HepG2 (cell line): ENCODE results near the gene TNFSF12. TPM values are rescaled to one million over a fixed set of nuclear protein-coding genes. Genes with fewer than 3 reads are reported as not detected.

Experiments used
- ATF1 ChIP-seq: IDR thresholded peaks from 2 replicates; pipeline ENCODE4 v1.6.1; 2016; ENCODE audit warnings: mild to moderate bottlenecking, control low read depth
- CAMTA2 ChIP-seq: sonication (generic); formaldehyde crosslinking; IDR thresholded peaks from 2 replicates; pipeline ENCODE4 v1.4.0; 2020; ENCODE audit warnings: mild to moderate bottlenecking, missing genetic modification reagents, borderline replicate concordance
- CC2D1A ChIP-seq: sonication (generic); formaldehyde crosslinking; IDR thresholded peaks from 2 replicates; pipeline ENCODE4 v1.8.1; 2023; ENCODE audit warnings: mild to moderate bottlenecking, missing genetic modification reagents
- CEBPG ChIP-seq: IDR thresholded peaks from 2 replicates; pipeline ENCODE4 v1.6.1; 2016
- CEBPZ ChIP-seq: IDR thresholded peaks from 2 replicates; pipeline ENCODE4 v1.6.1; 2012; ENCODE audit warnings: low read length, improper control_type of control experiment
- DPF2 ChIP-seq: sonication (generic); formaldehyde crosslinking; IDR thresholded peaks from 2 replicates; pipeline ENCODE4 v1.4.0; 2020; ENCODE audit warnings: mild to moderate bottlenecking, low read depth, missing genetic modification reagents, borderline replicate concordance
- MAX ChIP-seq: IDR thresholded peaks from 2 replicates; pipeline ENCODE4 v1.6.1; 2012; ENCODE audit warnings: inconsistent platforms
- PAXIP1 ChIP-seq: sonication (generic); formaldehyde crosslinking; conservative IDR thresholded peaks from 2 replicates; pipeline ENCODE4 v1.4.0; 2020; ENCODE audit warnings: mild to moderate bottlenecking, missing genetic modification reagents, moderate library complexity
- PCBP1 ChIP-seq: fragments of 200-400 bp; formaldehyde crosslinking; IDR thresholded peaks from 2 replicates; pipeline ENCODE4 v1.6.1; 2017; ENCODE audit warnings: mild to moderate bottlenecking, low read depth, low read length, borderline replicate concordance
- PHF20 ChIP-seq: sonication (generic); formaldehyde crosslinking; IDR thresholded peaks from 2 replicates; pipeline ENCODE4 v1.5.0; 2020; ENCODE audit warnings: mild to moderate bottlenecking, missing genetic modification reagents
- RBFOX2 ChIP-seq: fragments of 200-400 bp; formaldehyde crosslinking; IDR thresholded peaks from 2 replicates; pipeline ENCODE4 v1.6.1; 2017; ENCODE audit warnings: low read depth, mild to moderate bottlenecking, low read length
- REL ChIP-seq: sonication (generic); formaldehyde crosslinking; conservative IDR thresholded peaks from 2 replicates; pipeline ENCODE4 v1.8.0; 2022; ENCODE audit warnings: mild to moderate bottlenecking, missing genetic modification reagents, moderate library complexity
- SRSF1 ChIP-seq: fragments of 200-400 bp; formaldehyde crosslinking; optimal IDR thresholded peaks from 2 replicates; pipeline ENCODE3; 2017; ENCODE audit warnings: mild to moderate bottlenecking, low read depth, low read length, moderate library complexity
- STAT6 ChIP-seq: sonication (generic); formaldehyde crosslinking; IDR thresholded peaks from 2 replicates; pipeline ENCODE4 v1.4.0; 2020; ENCODE audit warnings: missing genetic modification reagents, mild to moderate bottlenecking, borderline replicate concordance
- THAP11 ChIP-seq: IDR thresholded peaks from 2 replicates; pipeline ENCODE4 v1.6.1; 2016; ENCODE audit warnings: missing biosample characterization, missing genetic modification reagents
- ZFP41 ChIP-seq: sonication (generic); formaldehyde crosslinking; IDR thresholded peaks from 2 replicates; pipeline ENCODE4 v1.4.0; 2020; ENCODE audit warnings: mild to moderate bottlenecking, missing genetic modification reagents, borderline replicate concordance
- ZNF580 ChIP-seq: IDR thresholded peaks from 2 replicates; pipeline ENCODE4 v1.6.1; 2016; ENCODE audit warnings: low read depth, borderline replicate concordance
- ZNF768 ChIP-seq: sonication (generic); formaldehyde crosslinking; IDR thresholded peaks from 2 replicates; pipeline ENCODE4 v1.4.0; 2020; ENCODE audit warnings: missing genetic modification reagents
- ZSCAN20 ChIP-seq: sonication (generic); formaldehyde crosslinking; IDR thresholded peaks from 2 replicates; pipeline ENCODE4 v1.4.0; 2020; ENCODE audit warnings: missing genetic modification reagents, mild to moderate bottlenecking, borderline replicate concordance
- polyA plus RNA-seq, 8 experiments: library from polyadenylated mRNA; depleted of rRNA in 3 of 8; stranded (reverse) in 7 of 8; unstranded in 1 of 8; fragments of >200 nt; fragmentation: Illumina TruSeq in 4 of 8; extraction: Trizol in 4 of 8; gene quantifications; 2 replicates each; pipeline versions ENCODE4 v1.2.1 to v1.2.3, GENCODE V29; 2011 to 2016; ENCODE audit warnings: low read depth in 4 of 8, missing spikeins in 1 of 8, mixed read lengths in 1 of 8; ENCODE audit not compliant: insufficient read depth in 1 of 8
- total RNA-seq, 5 experiments: library from RNA; depleted of rRNA; stranded (reverse); fragments of >200 nt; fragmentation: Illumina TruSeq; extraction: Trizol; gene quantifications; 2 replicates each; pipeline ENCODE4 v1.2.3, GENCODE V29; 2016; ENCODE audit warnings: low read depth in 1 of 5

The TNFSF12 gene
- total and polyA plus RNA-seq, 2 of the 13 experiments (the other 11 are each of a cell fraction or from before 2014, with no cell fraction given) = 0.93 to 7.2 TPM

GRCh38 chr17:7557775-7558543 is 9.1 kb downstream of the TNFSF12 start (continued):
- TF ChIP-seq RBFOX2 (peak; percentile 68), ZSCAN20 (CRISPR knock-in tag) (no peak), ZFP41 (peak; percentile 60; the same call in 1 of the 2 replicates), MAX (peak; percentile 54; the same call in 1 of the 2 replicates), THAP11 (CRISPR knock-in tag) (peak; percentile 50), ZNF580 (CRISPR knock-in tag) (no peak; the same call in 1 of the 2 replicates), CEBPZ (no peak), PHF20 (CRISPR knock-in tag) (peak; percentile 64), STAT6 (no peak), ATF1 (CRISPR knock-in tag) (0 out of 2 replicates have a peak, but pooled peaks have one; percentile 12), DPF2 (0 out of 2 replicates have a peak, but pooled peaks have one; percentile 13), SRSF1 (peak; percentile 11), CEBPG (CRISPR knock-in tag) (0 out of 2 replicates have a peak, but pooled peaks have one; percentile 4), PCBP1 (0 out of 2 replicates have a peak, but pooled peaks have one; percentile 79), REL (CRISPR knock-in tag) (no peak), CC2D1A (CRISPR knock-in tag) (no peak), PAXIP1 (CRISPR knock-in tag) (peak; percentile 39), CAMTA2 (CRISPR knock-in tag) (0 out of 2 replicates have a peak, but pooled peaks have one; percentile 18), ZNF768 (CRISPR knock-in tag) (0 out of 2 replicates have a peak, but pooled peaks have one; percentile 17)
